Pancreas (tissue), 10 donors: ENCODE data around the gene FGD5. TPM values are rescaled to one million over a fixed set of nuclear protein-coding genes. Genes with fewer than 3 reads are reported as not detected.

ENCODE experiments used
- ATAC-seq, 4 donors: fragments of 200-7000 bp; cut with Tn5 transposase; one replicate each; pipeline versions ENCODE4 v1.8.0 to v1.9.1; 2020; ENCODE audit warnings: mild to moderate bottlenecking in 4 of 4, moderate library complexity in 4 of 4
- DNase-seq, 6 donors: peaks; one replicate each; pipeline ENCODE4 v3.0.0-alpha.2; 2020
- FAIRE-seq: peaks from 2 replicates; lab custom pipeline; 2012; peaks lifted over from hg19 to GRCh38; lab: Jason Lieb, UNC
- H3K27ac ChIP-seq, 4 donors: fragments of 200-600 bp; sonication (generic); 1 replicate in 3 of 4; 2 replicates in 1 of 4; pipeline versions ENCODE4 v1.5.0 to v1.8.0; 2020
- H3K27me3 ChIP-seq, 4 donors: fragments of 200-600 bp; one replicate each; pipeline ENCODE4 v1.8.0; 2021
- H3K36me3 ChIP-seq, 3 donors: fragments of 200-600 bp; sonication (generic) in 1 of 3; one replicate each; pipeline versions ENCODE4 v1.5.0 to v1.8.0; 2020 to 2021
- H3K4me1 ChIP-seq, 3 donors: fragments of 200-600 bp; one replicate each; pipeline ENCODE4 v1.8.0; 2021
- H3K4me3 ChIP-seq, 4 donors: fragments of 200-600 bp; sonication (generic) in 2 of 4; one replicate each; pipeline versions ENCODE4 v1.5.0 to v1.8.0; 2020 to 2021
- H3K9me3 ChIP-seq, 4 donors: fragments of 200-600 bp; one replicate each; pipeline ENCODE4 v1.8.0; 2021
- CTCF ChIP-seq, 4 donors: fragments of 200-600 bp; sonication (generic) in 3 of 4; IDR thresholded peaks; one replicate each; pipeline versions ENCODE4 v1.5.0 to v1.8.0; 2021; ENCODE audit warnings: antibody characterized with exemption in 4 of 4
- WGBS, 2 donors: extraction: QIAGEN DNeasy Blood & Tissue Kit; methylation state at CpG; one replicate each; pipeline ENCODE4 v1.1.7; 2013; 5-methylcytosine and 5-hydroxymethylcytosine counted together
- intact Hi-C, 3 donors: fragments of 100-400 bp; cut with DNase I; formaldehyde crosslinking; loops; one replicate each; pipeline versions ENCODE4 v1.11.1 to v1.14.2; 2022
- polyA plus RNA-seq, 2 donors: library from polyadenylated mRNA; stranded (reverse); fragments of 200-250 nt; gene quantifications; one replicate each; pipeline ENCODE4 v1.2.3, GENCODE V29; 2013
- total RNA-seq, 6 donors: library from RNA; stranded (reverse); fragmentation: NEBNext Ultra II Directional in 4 of 6; extraction: Animal tissue kit (Norgen Biotek cat#: 25700) in 4 of 6; gene quantifications; one replicate each; pipeline versions ENCODE4 v1.2.1 to v1.2.4, GENCODE V29; 2021 to 2023
- donor health status: healthy with polysubstance abuse.
- donor health status: DM: no; HTN: no; CAD: no; lungs with moderate emphysema.
- donor health status: DM: no; HTN: no; CAD: no.
- donor health status: control.
- donor health status: control.
- donor health status: Bipolar disorder and iron deficiency.
- donor health status: DM: yes; HTN: yes; CAD: no.
- donor health status: DM: no; HTN: no; CAD: no.
- donor health status: DM: no; HTN: no; CAD: no.
- donor health status: DM: yes; HTN: yes; CAD: no.

FGD5 gene
- total and polyA plus RNA-seq, 8 donors = 2.2 to 7.1 (median 3.3) TPM

- H3K36me3 ChIP-seq = no peaks in the 10 kb centered on the region
- DNase-seq (no peak), ATAC-seq (peak in 1 of 4 donors; percentile 24), FAIRE-seq (no peak)
- TF ChIP-seq CTCF (IDR thresholded peaks at IDR 0.05) = no peak
- no peaks in the 10 kb centered on the region for H3K4me1 ChIP-seq
- intact Hi-C loops = no loop called here
- H3K27me3 ChIP-seq = no peaks in the 10 kb centered on the region
- WGBS, 2 donors = 47 to 54% methylated on average over 10 of the region's 10 CpGs
- no peak overlapping the region for H3K4me3 ChIP-seq
- no peaks in the 10 kb centered on the region for H3K9me3 ChIP-seq
- no peak overlapping the region for H3K27ac ChIP-seq
Observed at GRCh38 chr3:14852717-14853116, 34.0 kb downstream of the FGD5 start.

GRCh38 chr3:14853271-14853951 lies 34.6 kb downstream of the FGD5 start:
- no peak overlapping the region for H3K27ac ChIP-seq
- ATAC-seq = peak in 1 of 4 donors; percentile 50
- WGBS, 2 donors = 45 to 49% methylated on average over 15 of the region's 15 CpGs

GRCh38 chr3:14857506-14857905 lies 38.7 kb downstream of the FGD5 start:
- H3K27ac ChIP-seq = no peak overlapping the region

More at GRCh38 chr3:14853271-14853951, 34.6 kb downstream of the FGD5 start:
- Histone ChIP-seq H3K27me3 (no peaks in the 10 kb centered on the region), H3K4me1 (no peaks in the 10 kb centered on the region), H3K4me3 (no peak overlapping the region), H3K36me3 (no peaks in the 10 kb centered on the region), H3K9me3 (no peaks in the 10 kb centered on the region)
- no peak for FAIRE-seq
- intact Hi-C loops = no loop called here
- DNase-seq = no peak
- TF ChIP-seq CTCF (IDR thresholded peaks at IDR 0.05) = no peak

GRCh38 chr3:14858105-14858504 lies 39.3 kb downstream of the FGD5 start:
- no peak overlapping the region for H3K27ac ChIP-seq
- no peaks in the 10 kb centered on the region for H3K9me3 ChIP-seq
- no peaks in the 10 kb centered on the region for H3K4me1 ChIP-seq
- intact Hi-C loops = no loop called here
- FAIRE-seq (no peak), DNase-seq (peak in 1 of 6 donors; percentile 5), ATAC-seq (no peak)
- H3K36me3 ChIP-seq = no peaks in the 10 kb centered on the region
- 68 to 73% methylated on average over 1 of the region's 1 CpG for WGBS, 2 donors
- no peak overlapping the region for H3K4me3 ChIP-seq
- H3K27me3 ChIP-seq = no peaks in the 10 kb centered on the region
- TF ChIP-seq CTCF (IDR thresholded peaks at IDR 0.05) = no peak

More at GRCh38 chr3:14857506-14857905, 38.7 kb downstream of the FGD5 start:
- H3K27me3 ChIP-seq = no peaks in the 10 kb centered on the region
- no peak for ATAC-seq
- H3K4me3 ChIP-seq = no peak overlapping the region
- WGBS, 2 donors = 44 to 51% methylated on average over 3 of the region's 3 CpGs
- no peaks in the 10 kb centered on the region for H3K36me3 ChIP-seq
- H3K9me3 ChIP-seq = no peaks in the 10 kb centered on the region
- TF ChIP-seq CTCF (IDR thresholded peaks at IDR 0.05) = no peak
- no peak for DNase-seq
- no peaks in the 10 kb centered on the region for H3K4me1 ChIP-seq
- FAIRE-seq = no peak
- intact Hi-C loops = no loop called here

- H3K9me3 ChIP-seq = no peaks in the 10 kb centered on the region
- ATAC-seq (no peak), DNase-seq (peak in 1 of 6 donors; percentile 11), FAIRE-seq (no peak)
- no peaks in the 10 kb centered on the region for H3K4me1 ChIP-seq
- H3K4me3 ChIP-seq = no peak overlapping the region
- 73 to 77% methylated on average over 4 of the region's 4 CpGs for WGBS, 2 donors
- H3K36me3 ChIP-seq = no peaks in the 10 kb centered on the region
- no peaks in the 10 kb centered on the region for H3K27me3 ChIP-seq
- H3K27ac ChIP-seq = no peak overlapping the region
- TF ChIP-seq CTCF (IDR thresholded peaks at IDR 0.05) = no peak
- intact Hi-C loops = no loop called here
Observed at GRCh38 chr3:14859880-14860279, 41.1 kb downstream of the FGD5 start.
